NCI-H2171 (cell line): ENCODE data around the gene CDC40.
"Not testable (repeated sequence)": the region's sequence is repeated elsewhere in the genome, so short reads cannot be mapped to it uniquely, and the experiment has no call there.

ENCODE experiments used
- DNase-seq: peaks from one replicate; lab custom pipeline; 2025; lab: John Stamatoyannopoulos, UW

CDC40 gene

DNA sequence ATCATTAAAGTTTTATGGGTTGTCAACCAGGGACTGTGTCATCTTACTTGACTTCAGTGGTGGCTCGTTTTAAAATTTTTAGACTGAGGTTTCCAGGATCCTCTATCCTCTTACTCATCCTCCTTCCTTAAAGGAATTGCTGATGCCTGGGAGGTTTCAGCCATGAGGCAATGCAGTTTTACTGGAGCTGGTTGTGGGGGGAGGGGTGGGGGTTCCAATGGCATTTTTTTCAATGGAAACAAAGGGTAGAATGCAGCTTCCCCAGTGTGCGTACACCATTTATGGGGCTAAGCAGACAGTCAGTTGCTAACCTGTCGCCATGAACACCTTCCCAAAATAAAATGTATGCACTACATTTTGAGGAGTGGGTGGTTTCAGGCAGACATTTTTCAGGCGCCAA lies 89.9 kb downstream of the CDC40 start:
- DNase-seq = no peak

DNA sequence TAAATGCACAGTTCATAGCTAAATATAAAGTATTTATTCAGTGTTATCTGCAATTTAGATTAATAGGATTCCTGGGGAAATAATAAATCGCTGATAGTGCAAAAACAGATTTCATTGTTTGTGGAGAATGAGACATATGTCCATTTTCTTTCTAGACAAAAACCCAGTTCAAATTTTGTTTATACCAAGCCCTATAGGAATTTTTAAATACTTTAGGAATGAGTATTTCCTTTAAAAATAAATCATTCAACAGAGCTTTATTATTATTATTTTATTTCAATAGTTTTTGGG lies 91.5 kb downstream of the CDC40 start:
- no peak for DNase-seq

DNA sequence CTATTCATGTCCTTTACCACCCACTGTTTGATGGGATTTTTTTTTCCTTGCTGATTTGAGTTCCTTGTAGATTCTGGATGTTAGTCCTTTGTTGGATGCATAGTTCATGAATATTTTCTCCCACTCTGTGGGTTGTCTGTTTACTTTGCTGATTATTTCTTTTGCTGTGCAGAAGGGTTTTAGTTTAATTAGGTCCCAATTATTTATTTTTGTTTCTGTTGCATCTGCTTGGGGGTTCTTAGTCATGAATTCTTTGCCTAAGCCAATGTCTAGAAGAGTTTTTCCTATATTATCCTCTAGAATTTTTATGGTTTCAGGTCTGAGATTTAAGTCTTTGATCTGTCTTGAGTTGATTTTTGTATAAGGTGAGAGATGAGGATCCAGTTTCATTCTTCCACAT lies 92.6 kb downstream of the CDC40 start:
- DNase-seq = not testable (repeated sequence)

DNA sequence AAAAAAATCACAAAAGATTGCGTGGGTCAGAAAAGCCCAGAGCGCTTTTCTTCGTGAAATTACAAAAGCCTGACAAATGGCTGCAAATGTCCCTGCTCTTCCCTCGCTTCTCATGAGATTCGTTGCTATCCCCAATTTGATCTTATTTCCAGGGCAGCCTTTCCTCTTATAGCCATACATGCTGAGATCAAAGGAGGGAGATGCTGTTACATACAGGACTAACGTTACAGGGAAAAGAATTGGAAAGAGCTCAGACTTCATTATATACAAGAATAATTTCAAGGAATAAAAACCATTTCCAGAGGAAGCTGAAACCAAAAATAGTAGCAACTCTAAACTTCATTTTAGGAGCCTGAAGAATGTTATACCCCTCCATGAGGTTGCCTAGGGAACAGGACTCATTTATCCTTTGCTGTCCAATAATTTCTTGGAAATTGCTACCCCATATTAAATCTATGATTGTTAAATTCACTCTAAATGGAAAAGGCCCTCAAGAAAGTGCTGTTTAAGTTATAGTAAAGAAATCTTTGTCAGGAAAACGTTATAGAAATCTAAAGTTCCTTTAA lies 97.0 kb downstream of the CDC40 start:
- no peak for DNase-seq
